Measurements from ENCODE around the gene STARD3.

STARD3 gene

DNA sequence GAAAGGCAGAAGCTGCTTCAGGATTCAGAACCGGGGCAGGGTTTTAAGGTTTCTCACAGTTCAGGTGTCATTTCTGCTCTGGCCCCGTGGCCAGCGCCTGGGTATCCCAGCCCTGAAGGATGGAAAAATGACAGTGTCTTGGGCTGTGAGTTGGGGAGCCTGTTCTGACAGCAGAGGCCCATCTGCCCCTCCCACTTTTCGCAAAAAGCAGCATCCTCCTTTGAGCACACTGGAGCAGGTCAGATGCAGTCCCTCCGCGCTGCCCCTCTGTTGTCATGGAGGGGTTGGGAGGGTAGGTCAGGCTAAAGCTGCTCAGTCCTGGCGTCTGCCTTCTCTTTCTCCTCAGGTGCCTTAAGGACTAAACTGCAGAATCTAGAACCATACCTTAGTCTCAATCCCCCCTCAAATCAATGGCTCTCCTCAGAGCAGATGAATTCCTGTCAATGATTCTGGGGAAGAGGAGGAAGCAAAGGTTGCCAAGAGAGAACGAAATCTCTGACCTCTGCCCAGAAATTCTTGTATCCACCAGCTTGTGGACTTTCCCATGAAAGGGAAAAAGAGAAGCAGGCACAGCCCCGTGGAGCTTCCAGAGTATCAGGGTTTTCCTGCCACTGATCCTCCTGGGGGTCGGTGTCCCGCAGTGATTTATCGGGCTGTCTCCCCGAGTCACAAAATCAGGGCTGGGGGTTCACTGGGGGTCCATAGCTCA, 36.5 kb upstream of the STARD3 start:
- no peak for DNase-seq (ENCODE audit: low spot score)
- H3K27ac ChIP-seq, result no peak overlapping the region
- no peak overlapping the region for H3K4me3 ChIP-seq
- TF ChIP-seq, protein P1, sequence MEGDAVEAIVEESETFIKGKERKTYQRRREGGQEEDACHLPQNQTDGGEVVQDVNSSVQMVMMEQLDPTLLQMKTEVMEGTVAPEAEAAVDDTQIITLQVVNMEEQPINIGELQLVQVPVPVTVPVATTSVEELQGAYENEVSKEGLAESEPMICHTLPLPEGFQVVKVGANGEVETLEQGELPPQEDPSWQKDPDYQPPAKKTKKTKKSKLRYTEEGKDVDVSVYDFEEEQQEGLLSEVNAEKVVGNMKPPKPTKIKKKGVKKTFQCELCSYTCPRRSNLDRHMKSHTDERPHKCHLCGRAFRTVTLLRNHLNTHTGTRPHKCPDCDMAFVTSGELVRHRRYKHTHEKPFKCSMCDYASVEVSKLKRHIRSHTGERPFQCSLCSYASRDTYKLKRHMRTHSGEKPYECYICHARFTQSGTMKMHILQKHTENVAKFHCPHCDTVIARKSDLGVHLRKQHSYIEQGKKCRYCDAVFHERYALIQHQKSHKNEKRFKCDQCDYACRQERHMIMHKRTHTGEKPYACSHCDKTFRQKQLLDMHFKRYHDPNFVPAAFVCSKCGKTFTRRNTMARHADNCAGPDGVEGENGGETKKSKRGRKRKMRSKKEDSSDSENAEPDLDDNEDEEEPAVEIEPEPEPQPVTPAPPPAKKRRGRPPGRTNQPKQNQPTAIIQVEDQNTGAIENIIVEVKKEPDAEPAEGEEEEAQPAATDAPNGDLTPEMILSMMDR (IDR thresholded peaks at IDR 0.05), result no peak

DNA sequence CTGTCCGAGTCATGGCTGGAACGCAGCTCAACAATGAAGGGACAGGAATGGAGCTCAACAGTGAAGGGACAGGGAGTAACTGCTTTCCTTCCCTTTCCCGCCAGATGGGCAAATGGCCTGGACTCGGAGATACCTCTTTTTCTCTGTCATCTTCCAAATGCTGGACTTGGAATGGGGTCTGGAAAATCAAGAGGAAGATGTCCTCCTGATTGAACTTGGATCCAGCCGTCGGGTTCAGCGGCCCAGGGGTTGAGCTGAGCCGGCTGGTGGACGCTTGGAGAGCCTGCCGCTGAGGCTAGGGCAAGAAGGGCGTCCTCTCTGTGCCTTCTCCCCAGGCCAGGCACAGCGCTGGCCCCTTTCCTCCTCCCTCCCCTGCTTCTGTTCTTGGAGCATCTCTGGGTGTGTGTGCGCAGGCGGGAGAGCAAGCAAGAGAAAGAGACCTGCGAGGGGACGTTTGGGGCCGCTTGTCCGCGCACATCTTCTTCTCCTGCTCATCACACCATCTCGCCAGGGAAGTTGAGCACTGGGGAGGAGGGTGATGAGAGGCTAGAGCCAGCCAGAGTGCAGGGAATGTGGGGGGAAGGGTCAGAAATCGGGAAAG, 35.8 kb upstream of the STARD3 start:
- Histone ChIP-seq H3K27ac (no peak overlapping the region), H3K4me3 (no peak overlapping the region)
- TF ChIP-seq, protein P1 (IDR thresholded peaks at IDR 0.05), result no peak
- DNase-seq (ENCODE audit: low spot score), result no peak

GRCh38 chr17:39601758-39602532, 35.0 kb upstream of the STARD3 start:
- TF ChIP-seq, protein P1 (IDR thresholded peaks at IDR 0.05), result no peak
- Histone ChIP-seq H3K4me3 (no peak overlapping the region), H3K27ac (no peak overlapping the region)
- no peak for DNase-seq (ENCODE audit: low spot score)

GRCh38 chr17:39602533-39603303, 34.2 kb upstream of the STARD3 start:
- no peak for DNase-seq (ENCODE audit: low spot score)
- H3K27ac ChIP-seq, result no peak overlapping the region
- no peak overlapping the region for H3K4me3 ChIP-seq
- TF ChIP-seq, protein P1 (IDR thresholded peaks at IDR 0.05), result no peak

DNA sequence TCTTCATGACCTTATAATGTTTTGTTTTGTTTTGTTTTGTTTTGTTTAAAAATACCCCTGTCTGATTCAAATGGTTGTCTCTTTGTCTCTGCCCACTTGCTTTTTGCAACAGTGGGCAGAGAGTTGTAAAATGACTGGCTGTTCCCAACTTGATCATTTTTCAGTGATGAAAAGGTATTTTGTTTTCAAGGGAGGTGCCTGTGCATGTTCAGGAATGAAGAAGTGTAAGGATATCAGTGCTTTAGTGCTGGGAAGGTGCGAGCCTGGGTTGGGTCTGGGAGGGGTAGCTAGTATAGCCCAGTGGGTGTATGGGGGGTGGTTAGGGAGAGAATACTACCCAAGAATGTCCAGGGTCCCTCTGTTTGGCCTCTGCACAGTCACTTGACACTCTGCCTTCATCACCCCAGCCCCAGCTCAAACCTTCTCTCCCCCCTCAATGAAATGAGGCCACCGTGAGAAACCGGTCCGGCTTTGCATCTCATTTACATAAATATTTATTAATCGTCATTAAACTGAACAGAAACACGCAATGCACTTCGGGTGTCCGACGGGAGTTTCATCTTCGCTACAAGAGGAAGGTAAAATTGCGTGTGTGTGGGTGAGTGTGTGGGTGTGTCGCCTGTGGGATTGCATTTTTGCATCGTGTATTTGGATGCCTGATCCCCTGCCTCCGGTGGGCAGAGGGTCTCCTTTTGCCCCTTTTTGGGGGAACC, 33.5 kb upstream of the STARD3 start:
- no peak for DNase-seq (ENCODE audit: low spot score)
- TF ChIP-seq, protein P1 (IDR thresholded peaks at IDR 0.05), result no peak
- Histone ChIP-seq H3K27ac (no peak overlapping the region), H3K4me3 (no peak overlapping the region)

- H3K27ac ChIP-seq, result no peak overlapping the region
- no peak for DNase-seq (ENCODE audit: low spot score)
- TF ChIP-seq, protein P1 (IDR thresholded peaks at IDR 0.05), result no peak
- peak overlapping the region; percentile 62 for H3K4me3 ChIP-seq
Observed at GRCh38 chr17:39604911-39605491, 31.9 kb upstream of the STARD3 start.
